BJ (cell line): ENCODE measurements around the gene PARP4. TPM values are rescaled to one million over a fixed set of nuclear protein-coding genes. Genes with fewer than 3 reads are reported as not detected.
A peak's percentile ranks its signal among the peaks of the same experiment; 100 is the strongest.
"Not testable (repeated sequence)": the region's sequence is repeated elsewhere in the genome, so short reads cannot be mapped to it uniquely, and the experiment has no call there.

Experiments used
- CTCF ChIA-PET: fragments of 350-600 bp; formaldehyde crosslinking; extraction: SDS; loops from one replicate; lab custom pipeline; 2021; ENCODE audit warnings: antibody characterized with exemption, inconsistent platforms; lab: Yijun Ruan, JAX
- POLR2A ChIA-PET: fragments of 300-600 bp; sonication (Branson Sonifier 250); formaldehyde crosslinking; extraction: SDS; loops from one replicate; lab custom pipeline; 2021; ENCODE audit warnings: antibody characterized with exemption; lab: Charles Lee
- DNase-seq: peaks from one replicate; pipeline ENCODE4 v3.0.0-alpha.2; 2011; ENCODE audit warnings: low read depth
- H3K27me3 ChIP-seq: 2 replicates; pipeline ENCODE4 v1.6.0; 2011; ENCODE audit warnings: low read length; ENCODE audit not compliant: control insufficient read depth, insufficient read depth
- H3K36me3 ChIP-seq: 2 replicates; pipeline ENCODE4 v1.5.1; 2011; ENCODE audit warnings: low read length; ENCODE audit not compliant: control insufficient read depth, insufficient read depth
- H3K4me3 ChIP-seq: 2 replicates; pipeline ENCODE4 v1.5.1; 2011; ENCODE audit warnings: low read depth, mild to moderate bottlenecking, control low read depth, low read length
- CTCF ChIP-seq: IDR thresholded peaks from 2 replicates; pipeline ENCODE4 v1.5.1; 2011; ENCODE audit warnings: low read depth, mild to moderate bottlenecking, control low read depth, inconsistent platforms, low read length, moderate library complexity; ENCODE audit not compliant: insufficient read depth
- polyA plus RNA-seq: library from polyadenylated mRNA; depleted of rRNA; stranded (reverse); fragments of >200 nt; gene quantifications from 2 replicates; pipeline ENCODE4 v1.2.3, GENCODE V29; 2011; rRNA removed

PARP4 gene
- polyA plus RNA-seq, 1 experiment = 46.5 TPM

GRCh38 chr13:24381541-24382265, 130.9 kb downstream of the PARP4 start:
- POLR2A ChIA-PET = no interaction called here
- peak; percentile 1 for DNase-seq

GRCh38 chr13:24380881-24381280, 131.7 kb downstream of the PARP4 start:
- H3K27me3 ChIP-seq, CTCF ChIA-PET, DNase-seq, H3K4me3 ChIP-seq, H3K36me3 ChIP-seq, POLR2A ChIA-PET: not testable (repeated sequence)

More at GRCh38 chr13:24381541-24382265, 130.9 kb downstream of the PARP4 start:
- Histone ChIP-seq H3K27me3 (no peaks in the 10 kb centered on the region), H3K4me3 (no peak overlapping the region), H3K36me3 (no peaks in the 10 kb centered on the region)
- no peak for TF ChIP-seq CTCF
- CTCF ChIA-PET = no interaction called here

GRCh38 chr13:24380227-24380626, 132.4 kb downstream of the PARP4 start:
- POLR2A ChIA-PET, CTCF ChIA-PET, H3K4me3 ChIP-seq, H3K36me3 ChIP-seq, DNase-seq, H3K27me3 ChIP-seq: not testable (repeated sequence)

GRCh38 chr13:24371273-24371672, 141.3 kb downstream of the PARP4 start:
- H3K27me3 ChIP-seq, CTCF ChIA-PET, H3K36me3 ChIP-seq, H3K4me3 ChIP-seq, DNase-seq, POLR2A ChIA-PET: not testable (repeated sequence)

Other genes starting within 250 kb of the PARP4 start
- not detected in 2 replicates for gene C1QTNF9, start 203.2 kb downstream of the PARP4 start, polyA plus RNA-seq
- gene ATP12A, start 167.6 kb upstream of the PARP4 start, polyA plus RNA-seq = not detected in 2 replicates